Karpas-422 (cell line): ENCODE measurements around the gene RFX3. TPM values are rescaled to one million over a fixed set of nuclear protein-coding genes. Genes with fewer than 3 reads are reported as not detected.

Source experiments
- DNase-seq: peaks from one replicate; pipeline ENCODE4 v3.0.0-alpha.2; 2015
- H2AFZ ChIP-seq: fragments of 200-600 bp; sonication (generic); 2 replicates; pipeline ENCODE4 v1.6.1; 2014; ENCODE audit warnings: antibody characterized with exemption, low read length, mixed read lengths
- H3K27ac ChIP-seq: fragments of 200-600 bp; sonication (generic); 2 replicates; pipeline ENCODE4 v1.5.1; 2014; ENCODE audit warnings: mild to moderate bottlenecking, low read length, moderate library complexity
- H3K27me3 ChIP-seq: fragments of 200-600 bp; sonication (generic); 2 replicates; pipeline ENCODE4 v1.6.1; 2014; ENCODE audit warnings: low read length, mixed read lengths
- H3K36me3 ChIP-seq: fragments of 200-600 bp; sonication (generic); 2 replicates; pipeline ENCODE4 v1.6.1; 2014; ENCODE audit warnings: low read length, mixed read lengths; ENCODE audit not compliant: insufficient read depth
- H3K4me1 ChIP-seq: fragments of 200-600 bp; sonication (generic); 2 replicates; pipeline ENCODE4 v1.6.1; 2014; ENCODE audit warnings: mild to moderate bottlenecking, low read length, mixed read lengths
- H3K4me2 ChIP-seq: fragments of 200-600 bp; sonication (generic); 2 replicates; pipeline ENCODE4 v1.6.1; 2014; ENCODE audit warnings: low read length, low read depth, mild to moderate bottlenecking; ENCODE audit not compliant: poor library complexity, severe bottlenecking
- H3K4me3 ChIP-seq: fragments of 200-600 bp; sonication (generic); 2 replicates; pipeline ENCODE4 v1.5.1; 2014; ENCODE audit warnings: mild to moderate bottlenecking, antibody characterized with exemption, low read length, mixed read lengths
- H3K79me2 ChIP-seq: fragments of 200-600 bp; sonication (generic); 2 replicates; pipeline ENCODE4 v1.6.1; 2014; ENCODE audit warnings: mild to moderate bottlenecking, low read length, mixed read lengths
- H3K9ac ChIP-seq: fragments of 200-600 bp; sonication (generic); 2 replicates; pipeline ENCODE4 v1.6.0; 2014; ENCODE audit warnings: low read length
- H3K9me2 ChIP-seq: fragments of 200-600 bp; sonication (generic), shearing (Covaris generic); replicated peaks from 2 replicates; pipeline ENCODE4 v1.6.0; 2014; ENCODE audit warnings: mild to moderate bottlenecking, low read length, moderate library complexity; ENCODE audit not compliant: insufficient read depth
- H3K9me3 ChIP-seq: fragments of 300-700, 200-600 bp; sonication (generic); 2 replicates; pipeline ENCODE4 v1.6.1; 2014; ENCODE audit warnings: low read length, mixed read lengths
- H4K20me1 ChIP-seq: fragments of 200-600 bp; sonication (generic); 2 replicates; pipeline ENCODE4 v1.6.1; 2014; ENCODE audit warnings: mild to moderate bottlenecking, antibody characterized with exemption, low read length, low read depth; ENCODE audit not compliant: insufficient read depth
- total RNA-seq: library from RNA; depleted of rRNA; stranded (reverse); fragments of >200 nt; shearing (Covaris generic); gene quantifications from 2 replicates; pipeline ENCODE4 v1.2.3, GENCODE V29; 2014; ENCODE audit warnings: low replicate concordance

The RFX3 gene
- total RNA-seq, 1 experiment from 2014 or later, result 24.3 TPM

- H3K27me3 ChIP-seq, result no peaks in the 10 kb centered on the region
- peaks cover 25% of the 10 kb centered on the region for H3K4me1 ChIP-seq
- no peak overlapping the region for H3K9ac ChIP-seq
- no peaks in the 10 kb centered on the region for H3K36me3 ChIP-seq
- DNase-seq, result no peak
- H3K4me3 ChIP-seq, result no peak overlapping the region
- H3K9me3 ChIP-seq, result no peaks in the 10 kb centered on the region
- H3K79me2 ChIP-seq, result no peaks in the 10 kb centered on the region
- H3K4me2 ChIP-seq, result no peak overlapping the region
- H2AFZ ChIP-seq, result no peak overlapping the region
- H4K20me1 ChIP-seq, result no peaks in the 10 kb centered on the region
- H3K27ac ChIP-seq, result no peak overlapping the region
- no peaks in the 10 kb centered on the region for H3K9me2 ChIP-seq
Observed at GRCh38 chr9:3401221-3401954, 124.4 kb downstream of the RFX3 start.

GRCh38 chr9:3398232-3398648 lies 127.6 kb downstream of the RFX3 start:
- no peaks in the 10 kb centered on the region for H3K79me2 ChIP-seq
- H3K9me3 ChIP-seq, result no peaks in the 10 kb centered on the region
- H3K27ac ChIP-seq, result peak overlapping the region; percentile 79
- H3K27me3 ChIP-seq, result no peaks in the 10 kb centered on the region
- DNase-seq, result peak; percentile 78
- H3K36me3 ChIP-seq, result no peaks in the 10 kb centered on the region
- H3K4me1 ChIP-seq, result peaks cover 18% of the 10 kb centered on the region
- H3K9me2 ChIP-seq, result no peaks in the 10 kb centered on the region
- H2AFZ ChIP-seq, result peak overlapping the region; percentile 89
- peak overlapping the region; percentile 53 for H3K4me2 ChIP-seq
- H3K9ac ChIP-seq, result peak overlapping the region; percentile 20; the same call in 1 of the 2 replicates
- H3K4me3 ChIP-seq, result peak overlapping the region; percentile 16; the same call in 1 of the 2 replicates
- no peaks in the 10 kb centered on the region for H4K20me1 ChIP-seq

GRCh38 chr9:3397766-3398165 lies 128.0 kb downstream of the RFX3 start:
- H2AFZ ChIP-seq, result peak overlapping the region; percentile 89
- peak overlapping the region; percentile 16; the same call in 1 of the 2 replicates for H3K4me3 ChIP-seq
- peak overlapping the region; percentile 53 for H3K4me2 ChIP-seq

GRCh38 chr9:3391414-3391813 lies 134.4 kb downstream of the RFX3 start:
- no peaks in the 10 kb centered on the region for H4K20me1 ChIP-seq
- H3K4me1 ChIP-seq, result no peaks in the 10 kb centered on the region
- no peak overlapping the region for H3K27ac ChIP-seq
- no peak for DNase-seq
- no peak overlapping the region for H3K4me3 ChIP-seq
- H3K79me2 ChIP-seq, result no peaks in the 10 kb centered on the region; the same call in 1 of the 2 replicates
- no peak overlapping the region for H3K4me2 ChIP-seq
- no peak overlapping the region for H3K9ac ChIP-seq
- no peaks in the 10 kb centered on the region for H3K9me3 ChIP-seq
- H3K36me3 ChIP-seq, result peaks cover 4% of the 10 kb centered on the region
- H3K9me2 ChIP-seq, result no peaks in the 10 kb centered on the region
- H3K27me3 ChIP-seq, result no peaks in the 10 kb centered on the region
- H2AFZ ChIP-seq, result no peak overlapping the region

More at GRCh38 chr9:3397766-3398165, 128.0 kb downstream of the RFX3 start:
- peak overlapping the region; percentile 4; the same call in 1 of the 2 replicates for H3K9ac ChIP-seq
- H3K36me3 ChIP-seq, result no peaks in the 10 kb centered on the region
- H3K9me2 ChIP-seq, result no peaks in the 10 kb centered on the region
- peak; percentile 44 for DNase-seq
- no peaks in the 10 kb centered on the region for H4K20me1 ChIP-seq
- no peaks in the 10 kb centered on the region for H3K79me2 ChIP-seq
- H3K27me3 ChIP-seq, result no peaks in the 10 kb centered on the region
- H3K9me3 ChIP-seq, result no peaks in the 10 kb centered on the region
- peak overlapping the region; percentile 79 for H3K27ac ChIP-seq
- peaks cover 18% of the 10 kb centered on the region for H3K4me1 ChIP-seq

GRCh38 chr9:3386753-3387152 lies 139.0 kb downstream of the RFX3 start:
- DNase-seq, result no peak
- Histone ChIP-seq H3K9ac (no peak overlapping the region), H3K36me3 (peaks cover under 1% of the 10 kb centered on the region), H3K27ac (no peak overlapping the region), H3K79me2 (peaks cover 8% of the 10 kb centered on the region), H3K9me3 (no peaks in the 10 kb centered on the region), H2AFZ (no peak overlapping the region), H3K4me1 (no peaks in the 10 kb centered on the region), H3K4me3 (no peak overlapping the region), H3K27me3 (no peaks in the 10 kb centered on the region), H3K9me2 (no peaks in the 10 kb centered on the region), H3K4me2 (no peak overlapping the region), H4K20me1 (no peaks in the 10 kb centered on the region)

- Histone ChIP-seq H3K9me2 (no peaks in the 10 kb centered on the region), H3K27me3 (no peaks in the 10 kb centered on the region), H3K27ac (no peak overlapping the region), H3K4me2 (no peak overlapping the region), H3K4me1 (no peaks in the 10 kb centered on the region), H2AFZ (no peak overlapping the region), H4K20me1 (no peaks in the 10 kb centered on the region), H3K79me2 (peaks cover 8% of the 10 kb centered on the region), H3K9ac (no peak overlapping the region), H3K9me3 (no peaks in the 10 kb centered on the region), H3K36me3 (no peaks in the 10 kb centered on the region; the same call in 1 of the 2 replicates), H3K4me3 (no peak overlapping the region)
- DNase-seq, result no peak
Observed at GRCh38 chr9:3385871-3386270, 139.9 kb downstream of the RFX3 start.

- no peaks in the 10 kb centered on the region for H3K27me3 ChIP-seq
- no peaks in the 10 kb centered on the region for H3K9me3 ChIP-seq
Observed at GRCh38 chr9:3371842-3372241, 154.0 kb downstream of the RFX3 start.

GRCh38 chr9:3370715-3371114 lies 155.1 kb downstream of the RFX3 start:
- Histone ChIP-seq H3K9ac (no peak overlapping the region), H3K79me2 (peaks cover 20% of the 10 kb centered on the region), H4K20me1 (no peaks in the 10 kb centered on the region), H3K4me3 (no peak overlapping the region), H3K36me3 (no peaks in the 10 kb centered on the region), H3K4me2 (no peak overlapping the region), H3K9me3 (no peaks in the 10 kb centered on the region), H3K9me2 (no peaks in the 10 kb centered on the region), H3K4me1 (peaks cover 19% of the 10 kb centered on the region), H3K27ac (no peak overlapping the region), H2AFZ (no peak overlapping the region), H3K27me3 (no peaks in the 10 kb centered on the region)
- DNase-seq, result no peak

More at GRCh38 chr9:3371842-3372241, 154.0 kb downstream of the RFX3 start:
- no peak overlapping the region for H3K9ac ChIP-seq
- H3K4me3 ChIP-seq, result no peak overlapping the region
- no peaks in the 10 kb centered on the region for H3K9me2 ChIP-seq
- H4K20me1 ChIP-seq, result no peaks in the 10 kb centered on the region
- H3K36me3 ChIP-seq, result no peaks in the 10 kb centered on the region
- peaks cover 19% of the 10 kb centered on the region for H3K4me1 ChIP-seq
- H3K27ac ChIP-seq, result no peak overlapping the region
- no peak for DNase-seq
- no peak overlapping the region for H3K4me2 ChIP-seq
- H2AFZ ChIP-seq, result 0 out of 2 replicates have a peak overlapping the region, but pooled peaks have one; percentile 26
- H3K79me2 ChIP-seq, result peaks cover 20% of the 10 kb centered on the region
